ENCODE measurements around the gene TBC1D9.

TBC1D9 gene

DNA sequence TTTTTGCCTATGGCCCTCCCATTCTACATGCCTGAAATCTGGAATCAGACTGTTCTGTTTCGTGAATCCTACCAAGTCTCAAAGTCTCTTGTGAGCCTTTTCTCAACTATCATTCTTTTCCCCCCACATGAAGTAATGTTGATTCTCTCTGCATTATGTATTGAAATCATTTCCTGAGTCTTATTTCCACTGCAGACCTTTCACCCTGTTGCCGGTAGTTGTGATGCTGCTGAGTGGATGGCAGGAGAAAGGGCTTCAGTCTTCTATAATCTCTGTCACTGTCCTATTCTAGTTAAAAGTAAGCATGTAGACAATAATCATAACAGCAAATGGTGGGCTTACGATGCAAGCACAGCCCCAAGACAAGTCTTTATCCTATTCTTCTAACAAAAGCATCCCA lies 75.0 kb downstream of the TBC1D9 start:
- H3K9ac ChIP-seq (ENCODE audit: low read depth, low read length), result no peak overlapping the region
- H3K36me3 ChIP-seq (ENCODE audit: control insufficient read depth, insufficient read depth, low read length), result no peaks in the 10 kb centered on the region
- no peak overlapping the region for H3K4me3 ChIP-seq (ENCODE audit: low read depth, low read length)
- H3K27me3 ChIP-seq (ENCODE audit: control insufficient read depth, insufficient read depth, low read length), result no peaks in the 10 kb centered on the region
- no peaks in the 10 kb centered on the region for H3K9me3 ChIP-seq (ENCODE audit: control insufficient read depth, insufficient read depth, low read length)
- no peaks in the 10 kb centered on the region for H3K4me1 ChIP-seq (ENCODE audit: control insufficient read depth, insufficient read depth, low read length)

DNA sequence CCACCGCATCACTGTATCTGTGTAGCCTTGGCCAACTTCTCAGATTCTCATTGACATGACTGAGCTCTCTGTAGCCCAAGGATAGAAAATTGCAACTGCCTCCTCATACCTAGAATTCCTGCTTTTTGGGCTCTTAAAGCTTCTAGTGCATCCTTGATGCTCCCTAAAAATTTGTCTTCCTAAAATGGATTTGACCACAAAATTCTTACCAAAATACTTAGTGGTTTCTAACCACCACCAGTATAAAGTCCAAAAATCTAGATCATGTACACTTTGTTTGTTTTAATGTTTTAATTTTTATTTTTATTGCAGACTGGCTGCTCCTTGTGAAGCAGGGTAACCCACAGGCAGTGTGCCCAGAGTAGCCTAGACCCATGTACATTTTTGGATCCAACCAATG lies 75.5 kb downstream of the TBC1D9 start:
- no peaks in the 10 kb centered on the region for H3K27me3 ChIP-seq (ENCODE audit: control insufficient read depth, insufficient read depth, low read length)
- H3K36me3 ChIP-seq (ENCODE audit: control insufficient read depth, insufficient read depth, low read length), result no peaks in the 10 kb centered on the region
- no peak overlapping the region for H3K4me3 ChIP-seq (ENCODE audit: low read depth, low read length)
- H3K4me1 ChIP-seq (ENCODE audit: control insufficient read depth, insufficient read depth, low read length), result no peaks in the 10 kb centered on the region
- H3K9me3 ChIP-seq (ENCODE audit: control insufficient read depth, insufficient read depth, low read length), result no peaks in the 10 kb centered on the region
- no peak overlapping the region for H3K9ac ChIP-seq (ENCODE audit: low read depth, low read length)

GRCh38 chr4:140679576-140679975 lies 76.6 kb downstream of the TBC1D9 start:
- Histone ChIP-seq H3K4me1 (ENCODE audit: control insufficient read depth, insufficient read depth, low read length) (no peaks in the 10 kb centered on the region), H3K36me3 (ENCODE audit: control insufficient read depth, insufficient read depth, low read length) (no peaks in the 10 kb centered on the region), H3K4me3 (ENCODE audit: low read depth, low read length) (no peak overlapping the region), H3K9ac (ENCODE audit: low read depth, low read length) (no peak overlapping the region), H3K9me3 (ENCODE audit: control insufficient read depth, insufficient read depth, low read length) (no peaks in the 10 kb centered on the region), H3K27me3 (ENCODE audit: control insufficient read depth, insufficient read depth, low read length) (no peaks in the 10 kb centered on the region)

DNA sequence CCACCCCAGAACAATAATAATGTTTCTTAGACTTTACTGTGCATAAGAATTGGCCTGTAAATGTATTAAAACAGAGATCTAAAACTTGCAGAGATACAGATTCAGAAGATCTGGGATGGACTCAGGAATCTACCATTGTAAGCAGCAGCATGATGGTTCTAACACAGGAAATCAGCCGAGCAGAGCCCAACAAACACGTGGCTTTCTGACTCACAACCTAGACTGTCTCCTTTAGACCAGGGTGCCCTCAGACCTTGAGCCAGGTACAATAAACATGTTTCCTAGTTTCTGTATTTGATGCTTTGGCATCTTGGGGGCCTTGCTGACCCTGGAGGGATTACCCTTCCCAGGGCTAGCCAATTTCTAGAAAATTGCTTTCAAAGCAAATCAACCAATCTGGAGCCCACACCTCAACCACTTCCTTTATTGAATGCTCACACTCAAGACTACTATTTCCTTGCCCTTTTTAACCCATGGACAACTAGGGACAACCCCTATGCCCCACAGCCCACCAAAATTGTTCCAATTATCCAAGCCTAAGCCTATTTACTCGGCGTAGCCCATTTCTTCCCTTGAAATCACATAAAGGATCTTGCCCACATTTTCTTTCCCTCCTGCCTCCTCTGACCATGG lies 80.5 kb downstream of the TBC1D9 start:
- no peaks in the 10 kb centered on the region for H3K36me3 ChIP-seq (ENCODE audit: control insufficient read depth, insufficient read depth, low read length)
- H3K4me1 ChIP-seq (ENCODE audit: control insufficient read depth, insufficient read depth, low read length), result no peaks in the 10 kb centered on the region
- H3K9ac ChIP-seq (ENCODE audit: low read depth, low read length), result no peak overlapping the region
- no peaks in the 10 kb centered on the region for H3K9me3 ChIP-seq (ENCODE audit: control insufficient read depth, insufficient read depth, low read length)
- H3K27me3 ChIP-seq (ENCODE audit: control insufficient read depth, insufficient read depth, low read length), result no peaks in the 10 kb centered on the region
- H3K4me3 ChIP-seq (ENCODE audit: low read depth, low read length), result no peak overlapping the region

- Histone ChIP-seq H3K4me1 (ENCODE audit: control insufficient read depth, insufficient read depth, low read length) (no peaks in the 10 kb centered on the region), H3K36me3 (ENCODE audit: control insufficient read depth, insufficient read depth, low read length) (no peaks in the 10 kb centered on the region), H3K9ac (ENCODE audit: low read depth, low read length) (no peak overlapping the region), H3K4me3 (ENCODE audit: low read depth, low read length) (no peak overlapping the region), H3K27me3 (ENCODE audit: control insufficient read depth, insufficient read depth, low read length) (no peaks in the 10 kb centered on the region), H3K9me3 (ENCODE audit: control insufficient read depth, insufficient read depth, low read length) (no peaks in the 10 kb centered on the region)
These were observed 82.5 kb downstream of the TBC1D9 start for GRCh38 chr4:140673729-140674128.

GRCh38 chr4:140672416-140672815 lies 83.8 kb downstream of the TBC1D9 start:
- Histone ChIP-seq H3K9ac (ENCODE audit: low read depth, low read length) (no peak overlapping the region), H3K27me3 (ENCODE audit: control insufficient read depth, insufficient read depth, low read length) (no peaks in the 10 kb centered on the region), H3K4me1 (ENCODE audit: control insufficient read depth, insufficient read depth, low read length) (no peaks in the 10 kb centered on the region), H3K36me3 (ENCODE audit: control insufficient read depth, insufficient read depth, low read length) (no peaks in the 10 kb centered on the region), H3K4me3 (ENCODE audit: low read depth, low read length) (no peak overlapping the region), H3K9me3 (ENCODE audit: control insufficient read depth, insufficient read depth, low read length) (no peaks in the 10 kb centered on the region)

GRCh38 chr4:140668111-140668510 lies 88.1 kb downstream of the TBC1D9 start:
- Histone ChIP-seq H3K9ac (ENCODE audit: low read depth, low read length) (no peak overlapping the region), H3K4me1 (ENCODE audit: control insufficient read depth, insufficient read depth, low read length) (no peaks in the 10 kb centered on the region), H3K27me3 (ENCODE audit: control insufficient read depth, insufficient read depth, low read length) (no peaks in the 10 kb centered on the region), H3K4me3 (ENCODE audit: low read depth, low read length) (no peak overlapping the region), H3K36me3 (ENCODE audit: control insufficient read depth, insufficient read depth, low read length) (no peaks in the 10 kb centered on the region), H3K9me3 (ENCODE audit: control insufficient read depth, insufficient read depth, low read length) (no peaks in the 10 kb centered on the region)

DNA sequence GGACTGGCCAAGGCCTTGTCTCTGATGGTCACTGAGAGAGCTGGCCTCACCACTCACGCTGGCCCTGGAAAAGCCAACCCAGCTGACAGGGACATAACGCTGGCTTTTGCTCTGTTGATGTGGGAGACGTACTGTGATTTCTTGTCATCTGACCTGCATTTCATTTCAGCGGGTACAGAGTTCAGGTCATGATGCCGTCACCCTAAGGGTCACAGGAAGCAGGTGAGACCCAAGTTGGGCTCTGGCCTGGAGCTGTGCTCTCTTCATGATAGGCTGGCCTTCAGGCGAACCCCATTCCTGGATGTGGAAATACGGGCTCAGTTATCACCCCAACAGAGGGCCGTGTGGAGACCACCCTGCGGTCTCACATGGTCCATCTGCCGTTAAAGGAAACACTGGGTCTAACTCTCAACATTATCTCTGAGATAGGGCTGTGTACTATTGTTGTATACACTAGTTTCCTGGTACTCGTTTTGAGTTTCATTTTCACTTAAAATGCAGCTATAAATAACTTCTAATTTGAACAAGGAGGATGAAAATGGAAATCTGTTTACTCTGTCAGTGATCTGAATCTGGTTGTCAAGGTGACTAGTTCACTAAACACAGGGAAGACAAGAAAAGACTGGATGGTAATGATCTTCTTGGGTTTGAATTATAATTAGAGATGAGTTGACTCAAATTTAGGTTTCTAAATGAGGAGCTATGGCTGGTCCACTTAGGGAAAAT lies 89.1 kb downstream of the TBC1D9 start:
- Histone ChIP-seq H3K9me3 (ENCODE audit: control insufficient read depth, insufficient read depth, low read length) (no peaks in the 10 kb centered on the region), H3K36me3 (ENCODE audit: control insufficient read depth, insufficient read depth, low read length) (no peaks in the 10 kb centered on the region), H3K27me3 (ENCODE audit: control insufficient read depth, insufficient read depth, low read length) (no peaks in the 10 kb centered on the region), H3K4me1 (ENCODE audit: control insufficient read depth, insufficient read depth, low read length) (no peaks in the 10 kb centered on the region), H3K4me3 (ENCODE audit: low read depth, low read length) (no peak overlapping the region), H3K9ac (ENCODE audit: low read depth, low read length) (no peak overlapping the region)

DNA sequence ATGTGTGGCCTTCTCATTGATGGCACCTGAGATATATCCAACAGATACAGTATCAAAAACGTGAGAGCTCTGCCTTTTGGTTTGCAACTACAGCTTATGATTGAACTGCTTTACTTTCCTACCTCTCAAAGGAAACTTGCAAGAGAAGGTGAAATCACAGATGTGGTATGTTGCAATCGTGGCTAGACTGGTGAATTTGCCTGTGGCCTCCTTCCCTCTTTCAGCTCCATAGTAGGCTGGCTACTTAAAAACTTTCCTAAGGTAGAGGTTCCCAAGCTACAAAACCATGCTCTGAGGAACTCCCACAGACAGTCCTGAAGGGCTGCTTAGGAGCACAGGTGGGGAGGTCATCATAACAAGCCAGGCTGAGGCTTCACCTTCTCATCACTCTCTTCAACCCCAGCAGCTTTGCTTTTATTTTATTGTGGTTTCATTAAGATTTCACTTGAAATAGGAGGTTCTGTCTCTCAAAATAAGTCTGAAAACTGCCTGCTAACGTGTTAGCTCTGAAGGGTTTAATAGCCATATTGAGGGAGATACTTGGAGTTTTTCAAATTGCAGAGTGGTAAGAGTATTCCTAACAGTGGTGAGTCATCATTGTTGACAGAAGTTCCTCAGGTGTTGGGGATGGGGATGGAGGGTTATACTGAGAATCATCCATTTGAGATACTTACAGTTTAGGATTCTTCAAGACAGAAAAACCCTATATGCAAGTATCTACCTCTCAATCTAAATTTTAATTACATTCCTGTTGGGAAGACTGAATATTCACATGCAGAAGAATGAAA lies 93.9 kb downstream of the TBC1D9 start:
- no peaks in the 10 kb centered on the region for H3K9me3 ChIP-seq (ENCODE audit: control insufficient read depth, insufficient read depth, low read length)
- no peak overlapping the region for H3K4me3 ChIP-seq (ENCODE audit: low read depth, low read length)
- no peaks in the 10 kb centered on the region for H3K36me3 ChIP-seq (ENCODE audit: control insufficient read depth, insufficient read depth, low read length)
- no peaks in the 10 kb centered on the region for H3K27me3 ChIP-seq (ENCODE audit: control insufficient read depth, insufficient read depth, low read length)
- no peak overlapping the region for H3K9ac ChIP-seq (ENCODE audit: low read depth, low read length)
- H3K4me1 ChIP-seq (ENCODE audit: control insufficient read depth, insufficient read depth, low read length), result no peaks in the 10 kb centered on the region

DNA sequence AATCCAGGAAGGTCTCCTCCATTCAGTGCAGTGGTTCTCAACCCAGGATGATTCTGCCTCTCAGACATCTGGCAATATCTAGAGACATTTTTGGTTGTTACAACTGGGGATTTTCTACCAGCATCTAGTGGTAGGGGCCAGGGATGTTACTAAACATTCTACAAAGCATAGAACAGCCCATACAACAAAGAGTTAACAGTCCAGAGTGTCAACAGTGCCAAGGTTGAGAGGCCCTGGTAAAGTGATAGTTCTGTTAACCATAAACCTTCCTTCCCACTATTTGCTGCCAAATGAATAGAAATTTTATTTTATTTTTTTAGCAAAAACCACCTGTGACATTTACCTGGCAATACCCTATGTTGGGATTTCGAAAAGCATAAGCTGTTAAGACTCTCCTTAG lies 94.6 kb downstream of the TBC1D9 start:
- no peaks in the 10 kb centered on the region for H3K4me1 ChIP-seq (ENCODE audit: control insufficient read depth, insufficient read depth, low read length)
- no peaks in the 10 kb centered on the region for H3K9me3 ChIP-seq (ENCODE audit: control insufficient read depth, insufficient read depth, low read length)
- no peak overlapping the region for H3K4me3 ChIP-seq (ENCODE audit: low read depth, low read length)
- no peaks in the 10 kb centered on the region for H3K36me3 ChIP-seq (ENCODE audit: control insufficient read depth, insufficient read depth, low read length)
- H3K9ac ChIP-seq (ENCODE audit: low read depth, low read length), result no peak overlapping the region
- H3K27me3 ChIP-seq (ENCODE audit: control insufficient read depth, insufficient read depth, low read length), result no peaks in the 10 kb centered on the region

DNA sequence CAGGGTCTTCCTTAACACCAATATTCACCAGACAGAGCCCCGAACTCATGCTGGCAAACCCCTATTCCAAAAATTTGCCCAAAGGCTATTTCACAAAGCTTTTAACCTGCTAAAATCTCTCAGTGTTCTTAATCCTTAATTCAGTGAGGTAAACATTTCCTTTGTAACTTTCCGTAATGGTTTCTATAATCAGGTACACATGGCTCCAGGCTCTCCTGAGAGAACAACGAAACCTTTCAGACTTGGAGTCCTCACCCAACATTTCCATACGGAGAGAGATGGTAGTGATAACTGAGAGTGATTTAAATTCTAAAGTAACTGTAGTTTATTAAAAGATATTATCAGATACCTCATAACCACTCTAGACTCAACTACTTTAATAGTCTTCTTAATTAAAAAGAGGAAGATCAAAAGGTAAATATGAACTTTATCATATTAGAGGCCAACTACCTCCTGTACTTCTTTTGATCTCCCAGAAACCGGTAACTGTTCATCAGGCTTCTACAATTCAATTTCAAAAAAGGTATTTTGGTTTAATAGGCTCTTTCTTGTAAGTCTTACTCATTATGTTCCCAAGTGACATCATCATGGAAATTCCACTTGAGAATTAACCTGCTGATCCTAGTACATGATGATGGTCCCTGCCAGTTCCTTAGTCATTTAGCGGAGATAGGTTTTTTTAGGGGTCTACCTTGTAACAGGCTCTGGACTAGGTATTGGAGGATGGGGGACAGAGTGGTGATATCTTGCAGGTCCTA lies 96.1 kb downstream of the TBC1D9 start:
- no peak overlapping the region for H3K4me3 ChIP-seq (ENCODE audit: low read depth, low read length)
- H3K9ac ChIP-seq (ENCODE audit: low read depth, low read length), result no peak overlapping the region
- no peaks in the 10 kb centered on the region for H3K36me3 ChIP-seq (ENCODE audit: control insufficient read depth, insufficient read depth, low read length)
- no peaks in the 10 kb centered on the region for H3K4me1 ChIP-seq (ENCODE audit: control insufficient read depth, insufficient read depth, low read length)
- H3K27me3 ChIP-seq (ENCODE audit: control insufficient read depth, insufficient read depth, low read length), result no peaks in the 10 kb centered on the region
- H3K9me3 ChIP-seq (ENCODE audit: control insufficient read depth, insufficient read depth, low read length), result no peaks in the 10 kb centered on the region

Data from iPS-15b (cell line).